Measurements from ENCODE around the gene TCP11X1. TPM values are rescaled to one million over a fixed set of nuclear protein-coding genes. Genes with fewer than 3 reads are reported as not detected.
"Not testable (repeated sequence)": the region's sequence is repeated elsewhere in the genome, so short reads cannot be mapped to it uniquely, and the experiment has no call there.

Gene TCP11X1
- not detected for polyA plus RNA-seq (2012; ENCODE audit: insufficient read length, low read depth)

- not testable (repeated sequence) for TF ChIP-seq TAF1 (IDR thresholded peaks at IDR 0.05; ENCODE audit: borderline replicate concordance, insufficient read depth, low read length); REST (IDR thresholded peaks at IDR 0.05; ENCODE audit: insufficient read depth in 1 of 2, low read depth in 2 of 2, low read length in 2 of 2); SIN3A (IDR thresholded peaks at IDR 0.05; ENCODE audit: borderline replicate concordance, insufficient read depth, low read length)
Measured at GRCh38 chrX:102214986-102215385, at the start of gene TCP11X1. Gene TCP11X1, plus strand, starts transcription at chrX:102215301.

- TF ChIP-seq SIN3A (IDR thresholded peaks at IDR 0.05; ENCODE audit: borderline replicate concordance, insufficient read depth, low read length) (no peak), REST (IDR thresholded peaks at IDR 0.05; ENCODE audit: insufficient read depth in 1 of 2, low read depth in 2 of 2, low read length in 2 of 2) (no peak), TAF1 (IDR thresholded peaks at IDR 0.05; ENCODE audit: borderline replicate concordance, insufficient read depth, low read length) (no peak), FOXP2 (optimal IDR thresholded peaks at IDR 0.05; ENCODE audit: borderline replicate concordance, extremely low read depth, extremely low read length, insufficient read depth) (no peak), POLR2AphosphoS5 (IDR thresholded peaks at IDR 0.05; ENCODE audit: low read depth, low read length) (no peak)
Measured at GRCh38 chrX:102185967-102186720, 29.0 kb upstream of the TCP11X1 start.

GRCh38 chrX:102246893-102247292, 31.8 kb downstream of the TCP11X1 start, which contains the start of gene NXF2:
Gene NXF2, plus strand, starts transcription at chrX:102247167. Its CDS starts 59,912 bp downstream, at chrX:102307079.
- TF ChIP-seq POLR2AphosphoS5 (IDR thresholded peaks at IDR 0.05; ENCODE audit: low read depth, low read length); SIN3A (IDR thresholded peaks at IDR 0.05; ENCODE audit: borderline replicate concordance, insufficient read depth, low read length); TAF1 (IDR thresholded peaks at IDR 0.05; ENCODE audit: borderline replicate concordance, insufficient read depth, low read length): not testable (repeated sequence)

Measured in PFSK-1 (cell line).